PFSK-1 (cell line): ENCODE measurements around the gene TIMD4.

ENCODE experiments used
- POLR2AphosphoS5 ChIP-seq: IDR thresholded peaks from 2 replicates; pipeline ENCODE4 v1.6.1; 2012; ENCODE audit warnings: low read depth, mild to moderate bottlenecking, control low read depth, low read length, moderate library complexity
- SIN3A ChIP-seq: IDR thresholded peaks from 2 replicates; pipeline ENCODE4 v1.6.1; 2012; ENCODE audit warnings: mild to moderate bottlenecking, low read length, moderate library complexity, borderline replicate concordance; ENCODE audit not compliant: insufficient read depth
- TAF1 ChIP-seq: IDR thresholded peaks from 2 replicates; pipeline ENCODE4 v1.6.1; 2012; ENCODE audit warnings: low read length, control low read depth, borderline replicate concordance; ENCODE audit not compliant: insufficient read depth

GRCh38 chr5:156971848-156972525 lies 9.0 kb upstream of the TIMD4 start:
- no peak for TF ChIP-seq POLR2AphosphoS5
- no peak for TF ChIP-seq SIN3A
- no peak for TF ChIP-seq TAF1
